Measurements from ENCODE around the gene EYS.

Gene EYS

DNA sequence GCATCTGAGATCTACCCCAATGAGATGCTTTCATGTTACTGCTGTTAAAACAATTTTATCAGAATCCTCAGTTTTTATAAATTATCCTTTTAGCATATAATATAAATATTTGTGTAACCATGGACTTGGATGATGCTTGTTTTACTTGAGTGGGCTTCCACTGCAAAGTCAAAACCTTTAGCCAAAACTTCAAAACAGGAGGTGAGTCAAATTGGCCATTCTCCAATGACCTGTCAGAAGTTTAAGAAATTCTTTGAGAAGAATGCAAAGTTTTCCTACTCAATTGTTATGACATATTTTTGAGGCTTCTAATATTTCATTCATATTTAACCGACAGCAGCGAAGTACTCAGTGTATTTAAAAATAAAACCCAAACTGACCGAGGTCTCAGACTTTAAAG is 507.9 kb downstream of the EYS start:
- DNase-seq = no peak

DNA sequence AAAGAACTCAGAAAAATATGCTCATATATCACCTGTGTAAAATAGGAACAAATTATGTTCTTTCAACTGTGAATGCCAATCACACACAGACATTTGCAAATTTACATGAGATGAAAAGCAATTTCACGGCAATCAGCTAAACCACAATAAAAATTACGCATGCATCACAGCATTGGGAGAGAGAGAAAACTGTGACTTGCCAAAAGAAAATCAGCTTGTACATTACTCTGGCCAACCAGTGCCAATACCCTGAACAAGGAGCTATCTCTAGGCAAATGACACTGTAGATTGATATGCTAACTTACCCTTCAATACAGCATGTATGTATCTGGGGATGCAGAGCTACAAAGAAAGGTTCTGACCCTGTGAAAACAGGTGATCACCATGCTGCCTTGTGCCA is 515.6 kb downstream of the EYS start:
- no peak for DNase-seq

DNA sequence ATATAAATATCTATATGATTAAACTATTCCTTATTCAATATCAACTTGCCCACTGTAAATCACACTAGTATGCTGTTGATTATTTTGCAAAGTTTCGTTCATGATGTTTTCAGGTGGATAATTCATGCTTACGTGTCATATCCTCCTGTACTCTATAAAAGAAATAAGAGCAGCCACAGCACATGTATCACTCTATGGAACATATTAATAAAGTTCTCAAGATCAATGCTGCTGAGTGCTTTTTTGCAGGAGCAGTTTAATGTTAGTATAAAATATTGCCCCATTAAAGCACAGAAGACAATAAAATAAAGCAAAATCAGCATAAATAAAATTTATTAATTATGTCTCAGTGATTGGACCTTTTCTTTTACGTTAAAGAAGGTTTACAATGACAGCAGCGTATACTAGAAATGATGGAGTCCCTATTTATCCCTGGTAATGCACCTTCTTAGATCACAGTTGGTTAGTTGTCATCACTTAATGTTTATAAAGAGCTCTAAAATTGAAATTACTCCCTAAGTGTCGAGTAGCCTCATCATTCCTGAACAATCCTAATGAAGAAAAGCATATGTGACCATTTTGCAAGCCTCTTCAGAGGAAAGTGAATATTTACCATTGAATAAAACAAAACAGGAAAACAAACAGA is 517.7 kb downstream of the EYS start:
- DNase-seq = no peak

DNA sequence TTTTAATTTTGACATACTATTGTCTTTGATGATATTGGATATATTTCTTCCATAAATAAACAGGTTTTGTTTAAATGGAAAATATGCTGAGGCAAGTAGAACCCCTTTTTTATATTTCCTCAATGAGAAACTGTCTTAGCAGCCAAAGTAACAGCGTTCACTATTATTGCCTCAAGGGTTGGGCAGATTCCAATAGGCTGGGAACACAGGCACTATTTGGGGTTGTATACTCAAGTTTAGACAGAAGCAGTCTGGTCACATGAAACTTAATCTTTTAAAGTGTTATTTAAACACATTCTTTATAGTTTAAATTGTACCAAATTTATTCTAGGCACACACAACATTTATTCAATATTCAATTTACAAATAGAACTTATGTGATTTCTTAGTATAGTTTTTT is 520.2 kb downstream of the EYS start:
- DNase-seq = no peak

DNA sequence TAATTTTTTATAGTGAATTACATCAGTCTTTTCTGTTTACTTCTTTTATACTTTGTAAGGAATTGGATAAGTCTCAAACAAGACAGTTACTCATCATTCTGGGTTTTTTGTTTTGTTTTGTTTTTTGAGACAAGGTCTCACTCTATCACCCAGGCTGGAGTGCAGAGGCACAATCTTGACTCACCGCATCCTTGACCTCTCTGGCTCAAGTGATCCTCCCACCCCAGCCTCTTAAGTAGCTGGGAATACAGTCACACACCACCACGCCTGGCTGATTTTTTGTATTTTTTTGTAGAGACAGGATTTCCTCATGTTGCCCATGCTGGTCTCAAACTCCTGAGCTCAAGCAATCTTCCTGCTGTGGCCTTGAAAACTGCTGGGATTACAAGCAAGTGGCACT is 524.3 kb downstream of the EYS start:
- no peak for DNase-seq

DNA sequence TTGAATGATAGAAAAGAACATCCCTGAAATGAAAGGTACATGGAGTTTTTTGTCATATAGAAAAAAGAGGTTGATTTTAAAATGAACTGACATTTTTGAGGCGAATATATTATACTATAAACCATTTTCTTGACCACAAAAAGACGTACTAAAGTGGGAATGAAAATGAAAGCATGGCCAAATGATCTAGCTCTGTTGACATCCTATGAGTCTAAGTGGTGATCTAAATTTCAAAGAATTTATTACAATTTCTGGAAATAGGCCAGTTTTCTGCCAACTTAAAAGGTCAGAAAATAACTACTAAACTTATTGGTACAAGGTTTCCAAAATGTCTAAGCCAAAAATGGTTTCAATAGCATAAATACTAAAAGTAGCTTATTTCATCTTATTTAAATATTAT is 536.8 kb downstream of the EYS start:
- DNase-seq = no peak

DNA sequence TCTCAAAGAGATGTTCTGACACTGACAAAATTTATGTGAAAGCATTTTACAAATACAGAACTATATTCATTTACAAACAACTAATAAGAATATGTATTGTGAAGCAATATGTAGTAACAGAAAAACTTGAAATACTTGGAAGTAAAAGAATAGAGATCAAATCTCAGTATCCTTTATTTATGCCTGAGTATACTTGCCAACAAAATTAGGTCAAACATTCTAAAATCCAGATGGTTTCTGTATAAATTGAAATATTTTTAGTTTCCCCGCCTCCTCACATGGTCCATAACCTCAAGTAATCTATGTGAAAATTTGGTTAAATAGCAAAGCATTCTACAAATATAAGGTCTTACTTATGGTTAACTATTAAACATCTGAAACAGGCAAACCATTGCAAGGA is 545.4 kb downstream of the EYS start:
- no peak for DNase-seq

DNA sequence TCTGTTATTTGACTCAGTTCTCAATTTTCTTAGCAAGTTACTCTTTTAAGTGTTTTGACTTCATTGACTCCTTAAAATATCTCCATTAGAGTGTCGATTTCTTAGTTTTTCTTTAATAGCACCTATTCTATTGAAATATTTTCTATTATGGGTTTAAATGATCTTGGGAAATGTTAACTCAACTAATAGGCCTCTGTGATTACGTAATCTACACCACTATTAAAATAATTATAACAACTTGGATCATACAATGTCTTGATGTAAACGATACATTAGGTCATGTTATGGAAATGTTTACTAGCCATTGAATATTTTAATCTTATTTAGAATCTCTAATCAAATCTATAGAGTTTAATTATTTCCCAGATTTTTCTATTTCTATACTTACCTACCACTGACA is 550.0 kb downstream of the EYS start:
- no peak for DNase-seq

DNA sequence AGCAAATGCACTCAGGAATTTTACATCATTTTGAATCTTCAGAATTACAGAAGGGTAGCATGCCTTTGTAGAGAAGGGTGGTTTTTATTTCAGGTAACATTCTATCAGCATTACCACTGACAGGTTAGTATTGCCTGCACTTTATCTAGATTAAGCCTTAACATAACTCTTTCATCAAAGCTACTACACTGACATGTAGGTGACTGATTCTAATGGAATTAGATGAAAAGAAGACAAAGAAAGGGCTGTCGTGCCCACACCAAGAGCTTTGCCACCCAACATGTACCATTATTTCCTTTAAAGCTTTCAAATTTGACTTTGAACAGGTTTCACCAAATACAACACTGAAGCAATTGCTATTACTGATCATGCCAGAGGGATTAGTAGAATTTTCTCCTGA is 551.9 kb downstream of the EYS start:
- no peak for DNase-seq

DNA sequence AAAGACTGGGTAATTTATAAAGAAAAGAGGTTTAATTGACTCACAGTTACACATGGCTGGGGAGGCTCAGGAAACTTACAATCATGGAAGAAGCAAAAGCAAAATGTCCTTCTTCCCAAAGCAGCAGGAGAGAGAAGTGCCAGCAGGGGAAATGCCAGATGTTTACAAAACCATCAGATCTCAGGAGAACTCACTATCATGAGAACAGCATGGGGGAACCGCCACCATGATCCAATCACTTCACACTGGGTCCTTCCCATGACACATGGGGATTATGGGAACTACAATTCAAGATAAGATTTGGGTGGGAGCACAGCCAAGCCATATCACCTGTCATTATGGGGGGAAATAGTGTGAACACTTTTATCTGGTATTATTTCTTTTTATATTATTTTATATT is 557.2 kb downstream of the EYS start:
- no peak for DNase-seq

DNA sequence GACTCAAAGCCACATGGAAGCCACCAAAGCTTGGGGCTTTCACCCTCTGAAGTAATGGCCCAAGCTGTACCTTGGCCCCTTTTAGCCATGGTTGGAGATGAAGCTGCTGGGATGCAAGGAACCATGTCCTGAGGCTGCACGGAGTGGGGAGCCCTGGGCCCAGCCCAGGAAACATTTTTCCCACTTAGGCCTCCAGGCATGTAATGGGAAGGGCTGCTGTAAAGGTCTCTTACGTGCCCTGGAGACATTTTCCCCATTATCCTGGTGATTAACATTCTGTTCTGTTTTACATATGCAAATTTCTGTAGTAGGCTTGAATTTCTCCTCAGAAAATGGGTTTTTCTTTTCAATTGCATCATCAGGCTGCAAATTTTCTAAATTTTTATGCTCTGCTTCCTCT is 558.2 kb downstream of the EYS start:
- no peak for DNase-seq

DNA sequence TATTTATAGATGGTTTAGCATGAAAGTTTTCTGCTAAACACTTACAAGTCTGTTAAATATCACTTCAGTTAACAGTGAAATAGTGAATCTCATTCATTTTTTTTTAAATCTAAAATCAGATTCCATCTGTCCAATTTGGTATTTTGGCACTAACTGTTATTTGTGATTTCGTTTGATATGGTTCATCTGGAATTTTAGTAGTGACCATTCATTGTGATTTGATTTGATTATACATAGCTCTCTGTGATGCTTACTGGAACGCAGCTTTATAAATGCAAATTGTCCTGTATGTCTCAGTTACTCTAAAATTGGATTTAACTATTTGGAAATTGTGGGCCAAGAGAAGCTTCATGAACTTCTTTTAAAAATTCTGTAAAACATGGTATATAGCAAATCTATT is 571.5 kb downstream of the EYS start:
- DNase-seq = no peak

DNA sequence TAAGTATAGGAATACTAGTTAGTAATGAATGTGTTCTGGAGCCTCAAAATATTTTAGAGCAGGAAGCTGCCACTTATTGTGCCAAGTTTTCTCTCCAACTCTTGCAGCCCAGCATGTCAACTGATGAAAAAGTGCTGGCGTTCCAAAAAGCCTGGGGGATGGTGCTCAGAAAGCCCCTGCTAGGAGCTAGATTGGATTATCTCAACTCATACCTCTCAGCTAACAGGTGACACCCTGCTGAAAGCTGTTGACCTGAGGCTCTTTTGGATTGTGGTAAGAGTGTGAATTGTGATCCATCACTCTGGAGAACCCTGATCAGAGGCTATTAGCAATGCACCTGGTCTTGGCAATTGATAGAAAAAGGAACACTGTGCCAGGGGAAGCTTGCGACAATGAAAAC is 580.4 kb downstream of the EYS start:
- DNase-seq = no peak

DNA sequence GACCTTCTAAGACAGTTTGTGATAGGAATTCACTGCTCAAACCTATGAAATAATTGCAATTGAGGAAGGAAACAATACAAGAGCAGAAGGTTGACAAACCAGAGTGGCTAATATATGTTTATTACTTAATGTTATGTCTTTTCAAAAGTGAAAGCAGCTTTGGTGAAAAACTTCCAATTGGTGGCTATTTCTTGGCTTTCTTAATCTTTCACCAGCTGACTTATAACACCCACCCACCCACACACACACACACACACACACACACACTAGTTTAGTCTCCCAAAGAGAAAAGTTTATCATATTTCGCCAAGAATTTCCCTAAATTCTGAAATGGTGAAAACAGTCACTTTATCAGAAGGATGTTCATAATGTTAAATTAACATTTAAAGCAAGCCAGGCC is 583.5 kb downstream of the EYS start:
- DNase-seq = peak in 1 of 2 donors; percentile 15

DNA sequence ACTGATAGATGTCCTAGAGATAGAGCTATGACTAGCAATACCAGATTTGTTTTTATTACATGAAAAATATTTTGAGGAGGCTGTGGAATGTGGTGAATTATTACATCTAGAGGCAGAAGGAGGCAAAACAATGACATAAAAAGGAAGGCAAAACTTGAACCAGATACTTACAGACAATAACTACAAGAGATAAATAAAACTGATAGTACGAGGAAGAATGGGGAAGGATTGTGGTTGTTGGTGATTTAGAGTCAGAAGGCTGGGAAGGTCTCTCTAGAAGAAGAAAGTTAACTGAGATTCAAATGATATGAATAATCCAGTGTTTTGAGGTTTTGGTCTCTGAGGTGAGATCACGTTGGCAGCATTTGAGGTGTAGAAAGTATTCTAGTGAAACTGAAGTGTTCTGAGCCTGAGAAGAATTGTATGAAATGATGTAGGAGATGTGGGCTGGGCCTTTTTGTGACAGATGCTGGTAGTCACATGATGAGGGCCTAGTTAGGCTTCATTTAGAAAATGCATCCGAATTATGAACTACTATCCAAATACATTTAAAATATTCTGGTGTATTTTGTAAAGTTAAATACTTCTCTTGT is 589.1 kb downstream of the EYS start:
- no peak for DNase-seq

DNA sequence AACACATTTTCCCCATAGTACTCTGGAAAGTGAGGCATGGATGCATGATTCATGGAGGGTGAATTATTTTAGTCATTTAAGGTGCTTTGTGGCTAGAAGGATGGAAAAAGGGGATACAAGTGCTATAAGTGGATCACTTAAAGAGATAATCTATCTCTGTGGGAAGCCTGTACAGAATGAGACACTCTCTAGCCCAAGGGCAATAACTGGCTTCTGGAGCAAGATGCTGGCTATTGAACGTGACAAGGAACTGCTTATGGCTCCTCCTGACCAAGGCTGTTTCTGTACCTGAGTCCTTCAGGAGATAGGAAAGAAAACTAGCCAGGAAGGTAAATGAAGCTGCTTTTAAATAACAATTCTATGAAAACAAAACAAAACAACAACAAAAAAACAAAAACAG is 590.7 kb downstream of the EYS start:
- no peak for DNase-seq

DNA sequence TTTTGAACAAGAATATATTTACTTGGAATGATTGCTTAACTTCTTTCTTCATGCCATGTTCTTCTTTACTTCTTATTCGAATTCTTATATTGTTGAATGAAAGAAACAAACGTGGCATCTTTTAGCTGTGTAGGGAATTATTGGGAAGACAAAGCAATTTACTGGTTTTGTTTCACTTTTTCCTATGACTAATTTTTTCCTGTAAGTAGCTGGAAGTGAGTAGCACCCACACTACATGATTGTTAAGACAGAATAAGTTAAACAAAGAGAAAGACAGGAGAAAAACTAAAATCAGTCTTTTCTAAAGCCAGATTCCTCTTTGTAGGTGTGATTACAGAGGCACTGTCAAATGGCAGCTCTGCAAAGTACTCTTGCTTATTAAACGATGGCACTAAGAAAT is 593.4 kb downstream of the EYS start:
- no peak for DNase-seq

DNA sequence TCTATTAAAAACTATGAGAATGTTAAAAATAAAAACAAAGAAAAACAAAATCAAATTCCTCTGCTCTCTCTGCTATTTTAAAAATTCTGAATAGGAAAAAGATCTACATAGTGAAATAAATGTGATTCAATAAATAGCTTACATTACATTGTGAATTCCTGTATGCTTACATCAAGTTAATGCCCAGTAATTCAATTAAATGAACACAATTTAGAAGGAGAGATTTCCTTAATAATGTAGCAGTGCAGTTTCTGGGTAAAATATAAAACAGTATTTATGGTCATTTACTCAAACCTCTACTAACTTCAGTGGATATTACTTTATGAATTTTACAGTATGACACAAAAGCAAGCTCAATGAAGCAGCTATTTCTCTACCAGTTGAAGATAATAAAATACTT is 594.6 kb downstream of the EYS start:
- no peak for DNase-seq

DNA sequence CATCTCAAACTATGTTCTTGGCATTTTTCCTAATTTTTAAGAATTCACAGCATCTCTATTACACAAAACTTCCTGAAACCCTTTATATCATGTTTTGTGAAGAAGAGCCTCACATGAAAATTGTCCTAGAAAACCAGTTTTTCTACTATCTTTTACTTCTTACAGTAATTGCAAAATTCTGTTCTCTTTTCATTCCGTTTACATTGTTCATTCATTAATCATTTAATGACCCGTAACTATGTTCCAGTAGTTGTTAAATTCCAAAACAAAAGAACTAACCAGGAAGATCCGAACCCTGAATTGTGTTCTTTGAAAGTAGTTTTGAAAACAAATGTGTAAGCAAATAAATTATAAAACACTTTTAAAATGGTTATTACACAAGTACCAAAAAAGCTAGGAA is 597.0 kb downstream of the EYS start:
- DNase-seq = no peak

DNA sequence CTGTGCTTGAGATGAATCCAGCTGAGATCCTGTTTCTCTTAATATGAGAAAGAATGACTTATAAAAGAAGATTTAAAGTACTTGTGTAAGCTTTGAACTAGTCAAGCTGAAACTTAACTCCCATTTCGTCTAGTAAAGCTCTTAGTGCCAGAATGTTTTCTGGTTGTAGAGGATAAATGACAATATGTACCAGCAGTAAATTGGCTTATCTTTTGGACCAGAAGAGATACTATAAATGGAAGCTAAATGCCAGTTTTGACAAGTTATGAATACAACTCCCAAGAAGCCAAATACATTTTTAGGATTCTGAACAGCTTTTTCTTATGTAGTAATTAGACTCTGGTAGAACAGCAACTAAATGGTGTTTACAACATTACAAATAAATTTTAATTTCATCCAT is 608.7 kb downstream of the EYS start:
- DNase-seq = no peak

DNA sequence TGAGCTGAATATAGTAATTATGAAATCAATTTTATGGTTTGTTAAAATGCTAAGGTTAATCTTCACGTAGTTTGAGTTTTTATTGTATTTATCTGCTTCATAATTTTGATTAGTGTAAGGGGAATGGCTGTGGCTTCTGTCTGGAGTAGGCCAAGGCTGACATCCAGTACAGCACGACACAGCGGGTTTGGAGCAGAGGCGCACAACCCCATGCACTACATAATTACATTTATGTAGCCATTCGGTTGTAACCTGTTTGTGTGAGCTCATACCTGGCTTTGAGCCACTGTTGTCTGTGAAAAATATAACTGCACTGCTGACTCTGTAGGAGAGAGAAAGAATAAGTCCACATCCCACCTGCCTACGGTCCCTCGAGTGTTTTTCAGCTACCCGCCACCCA is 615.5 kb downstream of the EYS start:
- no peak for DNase-seq

DNA sequence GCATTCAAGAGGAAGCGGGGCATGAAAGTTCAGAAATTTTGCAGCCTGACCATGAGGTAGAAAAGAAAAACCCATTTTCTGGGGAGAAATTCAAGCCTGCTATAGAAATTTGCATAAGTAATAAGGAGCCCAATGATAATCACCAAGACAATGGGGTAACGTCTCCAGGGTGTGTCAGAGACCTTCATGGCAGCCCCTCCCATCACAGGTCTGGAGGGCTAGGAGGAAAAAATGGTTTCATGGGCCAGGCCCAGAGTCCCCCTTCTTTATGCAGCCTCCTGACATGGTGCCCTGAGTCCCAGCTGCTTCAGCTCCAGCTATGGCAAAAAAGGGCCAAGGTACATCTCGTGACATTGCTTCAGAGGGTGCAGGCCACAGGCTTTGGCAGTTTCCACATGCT is 618.5 kb downstream of the EYS start:
- no peak for DNase-seq

DNA sequence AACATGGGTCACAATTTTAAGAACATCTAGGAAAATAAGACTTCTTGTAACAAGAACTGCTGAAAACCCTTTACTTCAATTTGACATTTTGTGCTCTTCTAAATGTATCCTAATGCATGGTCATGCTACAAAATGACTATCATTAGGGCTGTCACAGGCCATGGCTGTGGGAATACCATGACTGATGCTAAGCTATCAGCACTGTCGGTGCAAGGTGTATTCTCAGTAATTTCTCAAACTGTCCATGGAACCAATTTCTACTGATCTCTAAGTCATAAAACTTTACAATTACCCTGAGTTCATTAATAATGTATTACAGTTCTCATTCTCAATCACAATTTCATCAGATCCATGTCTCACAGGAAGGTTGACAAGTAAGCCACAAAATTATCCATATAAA is 625.3 kb downstream of the EYS start:
- no peak for DNase-seq

DNA sequence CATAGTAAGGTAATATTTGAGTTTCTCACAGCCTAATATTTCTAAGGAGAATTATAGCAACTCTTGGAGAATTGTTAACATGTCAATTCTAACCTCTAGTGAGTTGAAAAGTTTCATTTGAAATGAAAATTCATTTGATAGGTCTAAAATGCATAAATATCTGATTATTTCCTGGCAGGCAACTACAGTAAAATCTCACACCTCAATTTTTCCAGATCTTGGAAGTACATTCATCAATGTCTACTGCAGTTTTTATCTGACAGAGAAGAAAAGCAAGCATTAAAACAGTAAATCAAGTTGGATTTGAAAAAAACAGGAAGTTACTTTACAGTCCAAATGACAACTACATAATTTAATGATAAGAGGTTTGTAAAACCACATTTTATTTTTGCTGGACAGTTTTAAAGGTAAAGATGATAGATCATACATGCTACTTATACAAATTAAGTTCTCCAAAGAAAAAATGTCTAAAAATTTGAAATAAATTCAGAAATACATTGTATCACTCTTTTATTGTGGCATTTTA is 631.3 kb downstream of the EYS start:
- DNase-seq = no peak

DNA sequence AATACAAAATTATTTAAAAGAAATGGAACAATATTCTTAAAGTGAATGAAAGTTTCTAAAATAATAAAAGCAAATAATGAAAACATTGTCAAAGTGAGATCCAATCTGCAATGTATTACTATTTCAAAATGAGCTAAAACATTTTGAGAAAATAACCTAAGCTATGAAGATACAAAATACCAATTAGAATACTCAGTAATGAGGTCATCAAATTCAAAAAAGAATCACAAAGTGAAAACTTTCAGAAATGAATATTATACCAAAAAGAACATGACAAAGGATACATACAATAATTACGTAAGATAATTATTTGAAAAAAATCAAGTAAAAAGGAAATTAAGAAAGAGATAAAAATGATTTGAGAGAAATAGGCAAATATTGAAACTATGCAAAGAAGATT is 634.5 kb downstream of the EYS start:
- DNase-seq = no peak
